ENCODE results near the gene FBXO4.
"Not testable (repeated sequence)": the region's sequence is repeated elsewhere in the genome, so short reads cannot be mapped to it uniquely, and the experiment has no call there.

FBXO4 gene

DNA sequence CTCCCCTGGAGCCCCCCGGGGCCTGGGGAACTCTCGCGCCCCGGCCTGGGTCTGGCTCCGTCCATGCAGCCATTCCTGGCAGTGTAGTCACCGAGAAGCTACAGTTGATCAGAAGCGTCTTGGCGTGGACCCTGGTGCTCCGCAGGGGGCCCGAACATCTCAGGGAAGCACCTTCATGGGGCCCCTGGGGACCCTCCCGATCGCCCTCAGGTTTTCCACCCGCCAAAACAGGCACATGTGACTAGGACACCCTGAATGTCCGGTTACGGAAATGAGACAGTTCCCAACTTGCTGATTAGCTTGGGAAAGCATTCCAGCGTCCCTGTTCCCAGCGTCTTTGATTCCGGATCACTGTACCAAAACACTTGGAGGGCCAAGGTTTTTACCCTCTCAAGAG lies 472 bp downstream of the FBXO4 start:
- peak in 11 of 14 donors; percentile 18 to 65 (median 49) for DNase-seq

DNA sequence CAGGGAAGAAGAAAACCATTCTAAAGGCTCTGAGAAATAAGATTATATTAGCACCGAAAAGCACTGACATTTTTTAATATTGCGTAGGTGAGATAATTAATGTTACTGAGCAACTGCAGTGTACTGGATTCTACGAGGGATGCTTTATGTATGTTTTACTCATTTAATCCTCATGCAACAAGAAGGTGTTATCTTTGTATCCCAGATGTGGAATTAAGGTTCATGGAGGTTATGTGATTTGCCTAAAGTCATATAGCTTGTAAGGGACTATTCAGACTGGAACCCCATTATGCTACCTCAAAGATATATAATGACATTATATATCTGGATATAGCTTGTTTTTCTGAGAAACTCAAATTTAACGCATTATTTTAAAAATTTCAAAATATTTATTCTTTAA lies 2.5 kb downstream of the FBXO4 start:
- no peak for DNase-seq

DNA sequence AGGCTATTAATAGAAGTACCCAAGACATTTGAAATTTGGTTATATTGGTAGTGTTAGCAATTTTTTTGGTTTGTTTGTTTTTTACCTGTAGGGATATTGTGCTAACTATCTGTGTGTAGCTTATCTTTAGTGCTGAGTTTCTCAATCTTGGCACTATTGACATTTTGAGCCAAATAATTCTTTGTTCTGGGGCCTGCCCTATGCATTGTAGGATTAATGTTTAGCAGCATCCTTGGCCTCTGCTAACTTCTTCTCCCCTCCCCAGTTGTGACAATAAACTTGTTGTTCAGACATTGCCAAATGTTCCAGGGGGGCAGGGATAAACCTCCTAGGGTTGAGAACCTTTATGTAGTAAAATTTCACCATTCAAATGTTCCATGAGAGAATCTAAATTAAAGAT lies 4.0 kb downstream of the FBXO4 start:
- DNase-seq = no peak

DNA sequence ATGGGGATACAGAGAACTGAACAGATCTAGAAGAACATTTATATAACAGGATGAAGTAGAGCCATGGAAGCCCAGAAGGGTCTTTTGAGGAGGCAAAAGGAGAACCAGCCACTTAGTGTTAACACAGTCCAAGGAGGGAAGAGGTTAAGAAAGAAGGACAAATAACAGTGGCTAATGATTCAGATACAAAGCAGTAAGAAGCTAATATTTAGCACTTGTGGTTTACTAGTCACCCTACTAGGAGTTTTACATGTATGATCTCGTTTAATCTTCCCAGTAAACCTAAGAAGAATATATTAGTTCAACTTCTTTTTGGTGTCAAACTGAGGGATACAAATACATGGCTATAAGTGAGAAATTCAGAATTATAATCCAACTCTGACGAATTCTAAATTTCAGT lies 7.7 kb downstream of the FBXO4 start:
- no peak for DNase-seq

DNA sequence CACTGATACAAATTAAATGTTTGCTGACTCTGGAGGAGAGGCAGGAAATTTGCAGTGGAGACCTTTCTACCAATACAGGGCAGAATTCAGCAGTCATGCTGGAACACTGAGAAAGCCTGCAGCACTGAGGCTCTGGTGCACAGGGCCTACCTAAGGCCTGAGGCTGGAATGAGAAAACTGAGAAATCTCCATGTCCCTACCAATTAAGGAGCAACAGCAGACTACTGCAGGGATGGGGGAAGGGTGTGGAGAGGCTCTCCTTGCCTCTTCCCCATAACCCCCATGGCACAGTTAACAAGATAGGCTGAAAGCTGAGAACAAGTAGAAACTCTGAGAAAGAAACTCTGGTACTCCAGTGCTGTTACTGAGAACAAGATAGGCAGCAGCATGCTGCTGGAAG lies 10.5 kb downstream of the FBXO4 start:
- no peak for DNase-seq

DNA sequence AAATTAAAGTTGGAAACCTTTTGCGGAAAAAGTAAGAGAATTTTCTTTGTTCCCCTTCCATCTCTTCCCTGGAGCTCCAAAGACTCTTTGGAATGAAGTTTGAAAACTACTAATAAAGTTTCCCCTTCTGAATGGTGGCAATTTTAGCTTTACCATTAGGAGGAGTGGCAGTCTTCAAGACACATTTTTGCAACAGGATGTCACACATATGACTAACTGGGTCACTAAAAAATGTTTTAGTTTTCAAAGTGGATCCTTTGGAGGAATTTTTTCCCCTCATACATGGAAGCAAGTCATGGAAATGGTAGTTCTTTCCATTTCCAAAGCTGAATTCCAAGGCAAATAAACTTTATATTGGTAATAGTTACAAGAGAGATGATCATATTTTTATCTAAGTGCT lies 15.6 kb downstream of the FBXO4 start:
- no peak for DNase-seq

DNA sequence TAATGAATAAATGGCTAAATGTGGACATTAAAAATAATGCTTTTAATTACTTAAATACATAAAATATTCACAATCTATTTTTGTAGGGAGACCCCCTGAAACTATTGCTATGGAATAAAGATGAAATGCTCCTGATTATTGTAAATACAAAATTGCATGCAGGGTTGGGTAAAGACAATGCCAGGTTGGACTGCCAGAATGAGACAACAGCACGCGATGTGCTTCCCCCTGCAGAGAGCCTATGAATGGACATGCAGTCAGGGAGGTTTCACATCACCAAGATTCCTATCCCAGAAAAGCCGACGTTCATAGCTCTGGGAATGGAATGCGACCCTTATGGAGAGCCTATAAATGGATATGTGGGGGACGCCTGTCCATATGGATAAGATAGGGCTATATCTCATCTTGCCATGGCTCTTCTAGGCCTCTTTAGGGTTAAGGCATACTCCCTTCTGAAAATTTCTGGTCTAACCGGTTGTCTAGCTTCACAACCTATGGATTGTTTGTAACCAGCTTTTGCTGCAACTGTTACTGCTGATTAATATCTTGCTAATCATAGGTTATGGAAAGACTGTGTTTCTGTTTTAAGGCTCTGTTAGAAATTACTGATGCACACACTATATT lies 20.4 kb downstream of the FBXO4 start:
- not testable (repeated sequence) for DNase-seq

DNA sequence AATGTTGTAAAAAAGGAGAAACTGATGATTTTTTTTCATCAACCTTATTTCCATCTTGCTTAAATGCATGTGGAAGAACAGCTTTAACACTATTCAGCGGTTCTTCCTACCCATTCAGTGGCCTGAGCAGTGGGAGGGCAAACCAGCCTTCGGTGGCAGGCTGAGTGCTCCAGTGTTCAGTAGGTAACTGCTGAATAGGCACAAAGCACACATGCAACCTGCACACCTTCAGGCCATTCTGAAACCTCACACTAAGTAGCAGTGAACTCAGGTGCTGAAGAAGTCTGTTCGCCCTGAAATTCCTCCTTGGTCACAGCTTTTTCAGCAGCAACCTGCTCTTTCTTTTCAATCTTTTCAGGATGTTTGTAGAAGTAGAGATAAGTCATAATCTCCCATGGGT lies 26.1 kb downstream of the FBXO4 start:
- DNase-seq = no peak

DNA sequence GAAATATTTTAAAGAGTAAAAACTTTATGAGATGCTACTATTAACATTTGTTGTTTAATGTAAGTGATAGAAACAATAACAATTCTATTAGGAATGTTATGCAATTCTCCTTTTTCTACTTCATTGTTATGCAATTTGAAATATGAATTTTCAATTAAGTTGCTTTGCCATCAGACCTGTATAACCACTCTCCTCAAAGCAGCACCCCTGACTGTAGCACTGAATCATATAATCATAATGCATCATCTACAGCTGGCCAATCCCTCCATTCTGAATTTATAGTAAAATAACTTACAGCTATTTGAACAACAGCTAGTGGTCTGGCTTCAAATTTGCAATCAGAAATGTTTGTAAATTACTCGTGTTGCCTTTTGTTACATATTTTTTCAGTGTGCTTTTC lies 29.2 kb downstream of the FBXO4 start:
- DNase-seq = no peak

DNA sequence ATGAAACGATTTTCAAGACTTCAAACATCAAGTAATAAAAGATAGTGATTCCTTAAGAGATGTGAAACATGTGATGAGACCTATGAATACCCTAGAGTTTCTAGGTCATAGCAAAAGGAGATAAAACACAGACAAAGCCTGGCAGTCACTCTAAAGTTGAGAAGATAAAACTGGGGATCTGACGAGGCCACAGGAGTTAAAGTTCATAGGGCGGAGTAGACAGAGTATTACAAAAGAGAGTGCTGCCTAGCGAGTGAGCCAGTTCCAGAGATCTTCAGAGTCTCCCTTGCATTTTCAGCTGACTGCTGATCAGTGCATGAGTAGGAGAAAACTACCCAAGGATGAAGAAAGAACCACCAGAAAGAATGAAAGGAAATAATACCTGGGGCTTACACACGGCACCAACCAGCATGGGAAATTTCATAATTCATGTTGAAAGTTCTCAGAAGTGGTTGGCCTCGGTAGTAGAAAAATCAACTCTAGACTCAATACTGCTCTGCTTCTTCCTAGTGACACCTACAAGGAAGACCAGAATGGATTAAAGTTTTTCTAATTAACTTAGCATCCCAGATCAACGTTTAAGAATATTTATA lies 30.4 kb downstream of the FBXO4 start:
- DNase-seq = no peak

DNA sequence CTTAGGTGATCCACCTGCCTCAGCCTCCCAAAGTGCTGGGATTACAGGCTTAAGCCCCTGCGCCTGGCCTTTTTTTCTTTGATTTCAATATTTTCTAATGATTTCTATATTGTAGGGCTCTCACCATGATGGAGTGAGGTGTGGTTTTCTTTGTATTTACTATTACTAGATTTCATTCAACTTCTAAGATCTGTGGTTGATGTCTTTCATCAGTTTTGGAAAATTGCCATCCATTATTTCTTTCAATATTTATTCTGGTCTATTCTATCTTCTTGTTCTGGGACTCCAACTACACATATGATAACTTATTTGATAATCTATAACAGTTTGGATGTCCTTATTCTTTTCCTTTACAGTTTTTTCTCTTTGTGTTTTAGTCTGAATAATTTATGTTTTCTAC lies 31.9 kb downstream of the FBXO4 start:
- no peak for DNase-seq

DNA sequence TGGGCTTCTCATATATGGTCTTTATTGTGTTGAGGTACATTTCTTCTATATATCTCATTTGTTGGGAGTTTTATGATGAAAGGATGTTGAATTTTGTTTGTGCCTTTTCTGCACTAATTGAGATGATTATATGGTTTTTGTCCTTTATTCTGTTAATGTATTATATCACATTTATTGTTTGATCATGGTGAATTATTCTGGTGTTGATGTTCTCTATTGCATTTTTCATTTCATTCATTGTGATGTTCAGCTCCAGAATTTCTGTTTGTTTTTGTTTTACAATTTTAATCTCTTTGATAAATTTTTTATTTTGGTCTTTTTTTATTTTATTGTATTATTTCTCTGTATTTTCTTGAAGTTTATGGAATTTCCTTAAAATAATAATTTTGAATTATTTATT lies 35.4 kb downstream of the FBXO4 start:
- no peak for DNase-seq

DNA sequence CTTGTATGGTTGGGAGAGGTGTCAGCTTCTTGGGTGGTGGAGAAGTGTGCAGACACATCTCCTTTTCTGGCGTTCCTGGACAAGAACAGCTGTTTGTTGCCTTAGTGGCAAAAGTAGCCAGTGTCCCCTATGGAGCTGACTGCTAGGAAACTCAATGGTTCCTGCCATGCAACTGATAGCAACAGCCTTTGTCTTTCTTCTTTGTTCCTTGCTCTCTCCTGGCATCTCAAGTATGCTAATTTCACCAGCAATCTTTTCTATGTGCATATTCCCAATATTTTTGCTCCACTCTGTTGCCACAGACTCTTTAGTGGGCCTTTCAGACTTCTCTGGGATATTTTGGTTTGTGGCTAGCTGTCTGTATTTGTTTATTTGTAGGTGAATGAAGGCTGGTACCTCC lies 36.7 kb downstream of the FBXO4 start:
- no peak for DNase-seq

DNA sequence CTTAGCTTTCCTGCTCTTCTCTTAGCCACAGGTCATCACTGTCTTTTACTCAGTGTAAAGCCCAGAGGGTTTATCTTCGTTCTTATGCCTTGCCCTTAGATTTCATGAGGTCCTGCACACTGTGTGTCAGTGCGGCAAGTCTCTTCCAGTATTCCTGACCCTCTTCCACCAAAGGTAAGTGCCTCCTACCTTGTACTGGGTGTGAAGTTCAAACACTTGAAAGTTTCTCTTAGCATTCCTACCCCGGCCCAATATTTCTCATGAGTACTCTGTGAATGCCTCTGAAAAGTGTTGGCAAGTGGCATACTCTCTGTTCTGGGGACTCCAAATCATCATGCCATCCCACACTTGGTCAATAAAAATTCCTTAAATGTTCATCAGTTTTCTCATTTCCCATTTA lies 37.4 kb downstream of the FBXO4 start:
- DNase-seq = no peak

DNA sequence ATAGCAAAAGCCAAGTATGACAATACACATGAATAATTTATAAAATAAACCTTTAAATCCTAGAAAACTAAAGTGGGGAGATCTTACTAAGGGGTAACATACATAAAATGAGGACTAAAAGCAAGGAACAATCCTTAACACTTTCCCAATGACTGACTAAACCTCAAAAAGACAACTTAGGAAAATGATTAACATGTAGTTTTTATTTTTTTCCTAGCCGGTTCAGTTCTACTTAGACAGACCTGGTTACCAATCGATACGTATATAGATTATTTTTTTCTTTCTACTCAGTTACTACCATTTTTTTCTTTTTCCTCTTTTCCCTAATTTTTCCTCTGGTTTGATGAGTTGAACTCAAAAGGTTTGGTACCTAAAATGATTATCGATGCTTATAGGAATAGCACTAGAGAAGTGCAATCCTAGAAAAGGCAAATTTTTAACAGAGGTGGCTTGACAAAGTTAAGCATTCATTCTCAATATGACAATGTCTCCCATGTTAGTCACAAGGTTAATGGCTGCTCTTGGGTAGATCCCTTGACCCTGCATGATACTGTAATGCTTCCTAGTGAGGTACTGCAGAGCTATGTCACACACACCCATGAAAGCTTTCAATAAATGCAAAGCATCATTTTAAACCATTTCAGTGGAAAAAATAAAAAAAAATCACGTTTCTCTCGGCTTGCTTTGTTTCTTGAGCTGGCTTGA lies 41.5 kb downstream of the FBXO4 start:
- no peak for DNase-seq

DNA sequence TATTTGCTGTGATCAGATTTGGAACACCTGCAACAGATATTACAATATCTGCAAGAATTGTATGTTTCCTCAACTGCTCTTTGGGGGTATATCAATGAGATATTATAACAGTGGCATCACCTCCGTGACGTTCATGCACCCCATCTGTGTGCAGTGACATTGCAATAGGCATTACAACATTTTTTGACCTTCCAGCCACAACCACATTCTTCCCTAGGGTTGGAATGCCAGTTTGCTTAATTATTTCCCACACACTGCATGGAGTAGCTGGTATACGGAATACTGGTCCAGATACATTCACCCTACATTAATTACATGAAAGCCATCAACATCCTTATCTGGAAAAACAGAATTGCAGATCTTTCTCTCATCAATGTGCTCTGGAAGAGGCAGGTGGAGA lies 42.3 kb downstream of the FBXO4 start:
- DNase-seq = no peak

DNA sequence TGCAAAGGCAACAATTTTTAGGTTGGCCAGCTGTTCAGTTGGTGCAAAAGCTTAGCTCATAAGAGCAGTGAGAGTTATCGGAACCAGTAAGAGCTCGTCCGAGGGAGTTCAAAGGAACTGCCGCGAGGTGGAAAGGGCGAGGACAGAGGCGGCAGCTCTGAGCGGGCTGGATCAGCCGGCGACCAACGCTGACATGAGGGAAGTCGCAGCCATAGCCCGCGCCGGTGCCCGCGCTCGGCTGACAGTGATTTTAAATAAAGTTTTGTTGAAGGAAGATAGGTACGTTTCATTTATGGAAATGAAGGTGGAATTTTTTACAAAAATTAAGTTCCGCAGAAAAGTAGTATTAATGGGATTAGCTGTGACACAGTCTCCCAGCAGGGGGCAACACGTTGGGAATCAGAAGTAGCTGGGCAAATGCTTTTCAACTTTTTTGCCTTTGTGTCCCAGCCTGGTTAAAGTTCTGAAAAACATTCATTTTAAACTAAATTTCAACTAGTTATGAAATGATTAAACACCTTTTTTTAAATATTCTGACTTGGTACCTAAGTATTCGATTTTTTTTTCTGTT lies 43.2 kb downstream of the FBXO4 start:
- DNase-seq = peak in 1 of 14 donors; percentile 0

DNA sequence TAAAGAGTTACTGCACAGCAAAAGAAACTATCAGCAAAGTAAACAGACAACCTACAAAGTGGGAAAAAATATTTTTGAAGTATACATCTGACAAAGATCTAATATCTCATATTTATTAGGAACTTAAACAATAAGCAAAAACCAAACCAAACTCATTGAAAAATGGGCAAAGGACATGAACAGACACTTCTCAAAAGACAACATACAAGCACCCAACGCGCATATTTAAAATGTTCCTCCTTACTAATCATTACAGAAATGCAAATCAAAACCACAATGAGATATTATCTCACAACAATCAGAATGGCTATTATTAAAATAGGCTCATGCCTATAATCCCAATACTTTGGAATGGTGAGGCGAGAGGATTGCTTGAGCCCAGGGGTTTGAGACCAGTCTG lies 48.0 kb downstream of the FBXO4 start:
- DNase-seq = no peak

DNA sequence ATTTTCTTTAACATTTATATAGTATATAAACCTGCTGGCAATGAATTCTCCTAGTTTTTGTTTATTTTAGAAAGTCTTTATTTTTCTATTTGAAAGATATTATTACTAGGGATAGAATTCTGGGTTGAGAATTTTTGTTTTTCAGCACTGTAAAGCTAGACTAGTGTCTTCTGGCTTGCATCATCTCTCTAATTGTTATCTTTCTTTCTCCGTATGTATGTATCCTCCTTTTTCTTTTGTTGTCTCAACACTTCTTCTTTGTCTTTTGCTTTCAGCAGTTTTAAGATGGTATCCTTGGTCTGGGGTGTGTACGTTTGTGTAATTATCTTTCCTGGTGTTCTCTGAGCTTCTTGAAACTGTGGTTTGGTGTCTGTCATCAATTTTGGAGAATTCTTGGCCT lies 48.8 kb downstream of the FBXO4 start:
- DNase-seq = no peak

DNA sequence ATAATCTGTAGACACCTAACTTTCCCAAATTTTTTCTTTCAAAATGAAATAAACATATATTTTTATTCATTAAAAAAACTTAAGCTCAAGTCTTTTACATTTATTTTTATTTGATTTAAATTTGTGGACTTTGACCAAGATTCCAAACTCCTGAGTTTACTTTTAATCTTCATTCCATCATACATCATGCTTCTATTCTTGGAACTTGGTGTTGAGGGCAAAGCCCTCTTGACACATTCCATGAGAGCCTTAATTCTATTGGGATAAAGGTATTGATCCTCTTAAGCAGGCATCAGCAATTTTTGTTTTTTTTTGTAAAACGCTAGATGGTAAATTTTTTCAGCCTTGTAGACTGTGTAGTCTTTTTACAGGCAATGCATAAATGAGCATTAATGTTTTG lies 53.6 kb downstream of the FBXO4 start:
- DNase-seq = no peak

DNA sequence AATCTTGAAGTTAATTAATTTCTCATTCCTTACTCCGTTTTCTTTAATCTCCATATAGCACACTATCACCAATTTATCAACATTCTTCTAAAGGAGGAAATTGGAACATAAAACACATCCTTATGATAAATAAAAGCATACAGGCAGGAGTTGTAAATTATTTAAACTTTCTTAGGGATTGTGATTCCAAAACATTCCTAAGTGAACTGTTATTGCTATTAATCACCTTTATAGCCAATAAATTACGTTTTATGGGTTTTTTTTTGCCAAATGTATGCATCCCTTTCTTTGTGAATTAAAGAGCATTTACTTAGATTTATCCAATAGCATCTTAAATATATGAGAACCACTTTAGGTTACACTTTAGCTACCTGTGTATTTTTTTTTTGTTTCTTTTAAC lies 55.3 kb downstream of the FBXO4 start:
- no peak for DNase-seq

DNA sequence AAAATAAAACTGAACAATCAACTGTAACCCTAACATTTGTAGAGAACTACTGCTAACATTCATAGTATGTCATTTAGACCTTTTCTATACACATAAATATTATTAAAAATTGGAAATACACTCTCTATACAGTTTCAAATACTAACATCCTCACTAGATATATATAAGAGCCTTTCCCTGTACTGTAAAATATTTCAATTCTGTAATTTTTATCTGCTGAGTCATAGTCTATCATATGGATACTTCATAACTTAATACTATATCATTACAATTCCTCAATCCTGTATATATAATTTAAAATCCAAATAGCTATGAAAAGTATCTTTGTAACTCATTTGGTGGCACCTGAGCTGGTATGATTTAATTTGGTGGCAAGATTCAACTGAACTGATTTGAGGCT lies 55.8 kb downstream of the FBXO4 start:
- no peak for DNase-seq

DNA sequence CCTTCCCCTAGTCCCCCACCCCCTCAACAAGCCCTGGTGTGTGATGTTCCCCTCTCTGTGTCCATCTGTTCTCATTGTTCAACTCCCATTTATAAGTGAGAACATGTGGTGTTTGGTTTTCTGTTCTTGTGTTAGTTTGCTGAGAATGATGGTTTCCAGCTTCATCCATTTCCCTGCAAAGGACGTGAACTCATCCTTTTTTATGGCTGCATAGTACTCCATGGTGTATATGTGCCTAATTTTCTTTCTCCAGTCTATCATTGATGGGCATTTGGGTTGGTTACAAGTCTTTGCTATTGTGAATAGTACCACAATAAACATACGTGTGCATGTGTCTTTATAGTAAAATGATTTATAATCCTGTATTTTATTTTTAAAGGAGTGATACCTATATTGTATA lies 57.8 kb downstream of the FBXO4 start:
- DNase-seq = not testable (repeated sequence)

DNA sequence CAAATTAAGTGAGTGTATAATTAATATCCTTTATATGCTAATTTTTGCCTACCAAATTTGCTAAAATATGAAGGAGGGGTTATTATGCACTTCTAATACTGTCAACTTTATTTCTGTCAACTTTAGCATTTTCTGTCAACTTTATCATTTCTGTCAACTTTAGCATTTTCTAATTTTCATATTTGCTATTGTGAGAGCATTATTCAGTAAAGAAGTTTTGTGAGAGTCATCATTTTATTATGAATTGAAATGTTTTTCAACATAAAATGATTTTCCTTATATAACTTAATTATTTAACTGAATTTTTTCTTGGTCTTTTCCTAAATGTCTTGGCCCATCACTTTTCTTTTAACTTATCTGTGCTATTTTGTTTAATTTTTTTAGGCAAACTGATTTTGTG lies 58.2 kb downstream of the FBXO4 start:
- DNase-seq = no peak

Measured in C1 segment of cervical spinal cord (tissue), 14 donors.